OCI-LY3 (cell line): ENCODE results near the gene RIIAD1.

ENCODE experiments used
- EZH2phosphoT487 ChIP-seq: fragments of 200-600 bp; shearing (Covaris generic); IDR thresholded peaks from 2 replicates; pipeline ENCODE4 v1.6.1; 2018; ENCODE audit warnings: antibody characterized with exemption, mixed run types, low read depth
- TF ChIP-seq, protein P1 (sequence below): fragments of 200-600, 300-600 bp; sonication (generic); IDR thresholded peaks from 2 replicates; pipeline ENCODE4 v1.5.1; 2014; ENCODE audit warnings: antibody characterized with exemption, low read length, low read depth

DNA sequence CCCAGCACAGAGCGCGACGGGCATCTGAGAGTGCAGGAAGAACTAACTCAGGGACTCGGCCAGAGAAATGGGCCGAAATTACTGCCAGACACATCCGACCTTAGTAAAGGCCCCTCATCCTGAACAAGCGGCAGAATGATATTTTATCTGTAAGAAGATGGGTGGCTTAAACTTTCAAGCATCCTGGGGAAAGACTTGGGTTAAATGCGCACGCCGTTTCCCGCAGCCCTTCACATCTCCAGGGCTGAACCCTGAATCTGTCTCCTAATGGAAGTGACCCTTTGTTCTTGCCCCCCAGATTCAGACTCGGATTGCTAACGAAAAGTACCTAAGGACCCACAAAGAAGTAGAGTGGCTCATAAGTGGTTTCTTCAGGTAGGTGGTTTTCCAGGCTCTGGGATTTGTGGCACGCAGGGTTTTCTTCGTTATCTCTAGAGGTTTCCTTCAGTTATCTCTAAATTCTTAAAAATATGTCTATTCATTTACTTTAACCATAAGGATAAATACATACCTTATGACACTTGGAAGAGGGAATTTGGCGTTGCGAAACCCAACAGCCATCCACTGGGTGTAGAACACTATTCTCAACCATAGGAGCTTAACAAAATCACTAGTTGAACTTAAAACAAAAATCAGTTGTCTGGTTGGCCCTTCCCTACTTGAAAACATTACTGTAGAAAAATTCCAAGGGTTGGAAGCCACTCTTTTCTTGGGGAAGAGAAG, 627 bp downstream of the RIIAD1 start:
- TF ChIP-seq, protein P1, sequence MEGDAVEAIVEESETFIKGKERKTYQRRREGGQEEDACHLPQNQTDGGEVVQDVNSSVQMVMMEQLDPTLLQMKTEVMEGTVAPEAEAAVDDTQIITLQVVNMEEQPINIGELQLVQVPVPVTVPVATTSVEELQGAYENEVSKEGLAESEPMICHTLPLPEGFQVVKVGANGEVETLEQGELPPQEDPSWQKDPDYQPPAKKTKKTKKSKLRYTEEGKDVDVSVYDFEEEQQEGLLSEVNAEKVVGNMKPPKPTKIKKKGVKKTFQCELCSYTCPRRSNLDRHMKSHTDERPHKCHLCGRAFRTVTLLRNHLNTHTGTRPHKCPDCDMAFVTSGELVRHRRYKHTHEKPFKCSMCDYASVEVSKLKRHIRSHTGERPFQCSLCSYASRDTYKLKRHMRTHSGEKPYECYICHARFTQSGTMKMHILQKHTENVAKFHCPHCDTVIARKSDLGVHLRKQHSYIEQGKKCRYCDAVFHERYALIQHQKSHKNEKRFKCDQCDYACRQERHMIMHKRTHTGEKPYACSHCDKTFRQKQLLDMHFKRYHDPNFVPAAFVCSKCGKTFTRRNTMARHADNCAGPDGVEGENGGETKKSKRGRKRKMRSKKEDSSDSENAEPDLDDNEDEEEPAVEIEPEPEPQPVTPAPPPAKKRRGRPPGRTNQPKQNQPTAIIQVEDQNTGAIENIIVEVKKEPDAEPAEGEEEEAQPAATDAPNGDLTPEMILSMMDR = no peak
- no peak for TF ChIP-seq EZH2phosphoT487
